ENCODE results near the gene DHPS.

Gene DHPS

GRCh38 chr19:12642506-12642905 lies 39.2 kb downstream of the DHPS start:
- no peaks in the 10 kb centered on the region for H3K27me3 ChIP-seq (ENCODE audit: control insufficient read depth, insufficient read depth, low read length)
- H3K4me2 ChIP-seq (ENCODE audit: low read length): no peak overlapping the region
- no peak for TF ChIP-seq CTCF (IDR thresholded peaks at IDR 0.05)
- H3K4me1 ChIP-seq: peaks cover 4% of the 10 kb centered on the region
- peaks cover 3% of the 10 kb centered on the region for H3K79me2 ChIP-seq
- no peak overlapping the region for H3K4me3 ChIP-seq (ENCODE audit: low read depth, low read length)
- H3K27ac ChIP-seq: no peak overlapping the region
- no peak overlapping the region for H2AFZ ChIP-seq
- H3K9ac ChIP-seq: no peak overlapping the region
- H3K36me3 ChIP-seq (ENCODE audit: control insufficient read depth, insufficient read depth, low read length): no peaks in the 10 kb centered on the region
- H3K9me3 ChIP-seq (ENCODE audit: control insufficient read depth, low read length): no peaks in the 10 kb centered on the region

GRCh38 chr19:12641456-12641855 lies 40.2 kb downstream of the DHPS start:
- peaks cover 3% of the 10 kb centered on the region for H3K4me1 ChIP-seq
- no peak overlapping the region for H3K27ac ChIP-seq
- H3K4me2 ChIP-seq (ENCODE audit: low read length): no peak overlapping the region
- peaks cover 3% of the 10 kb centered on the region for H3K79me2 ChIP-seq
- H3K4me3 ChIP-seq (ENCODE audit: low read depth, low read length): no peak overlapping the region
- H2AFZ ChIP-seq: no peak overlapping the region
- no peaks in the 10 kb centered on the region for H3K36me3 ChIP-seq (ENCODE audit: control insufficient read depth, insufficient read depth, low read length)
- no peak overlapping the region for H3K9ac ChIP-seq
- no peak for TF ChIP-seq CTCF (IDR thresholded peaks at IDR 0.05)
- H3K27me3 ChIP-seq (ENCODE audit: control insufficient read depth, insufficient read depth, low read length): no peaks in the 10 kb centered on the region
- no peaks in the 10 kb centered on the region for H3K9me3 ChIP-seq (ENCODE audit: control insufficient read depth, low read length)

GRCh38 chr19:12639901-12640613 lies 41.6 kb downstream of the DHPS start:
- Histone ChIP-seq H3K27ac (no peak overlapping the region), H3K9ac (peak overlapping the region; percentile 19)

GRCh38 chr19:12638611-12639182 lies 43.0 kb downstream of the DHPS start:
- no peak overlapping the region for H2AFZ ChIP-seq
- H3K4me1 ChIP-seq: peaks cover 3% of the 10 kb centered on the region
- H3K9me3 ChIP-seq (ENCODE audit: control insufficient read depth, low read length): no peaks in the 10 kb centered on the region
- H3K36me3 ChIP-seq (ENCODE audit: control insufficient read depth, insufficient read depth, low read length): no peaks in the 10 kb centered on the region
- TF ChIP-seq CTCF (IDR thresholded peaks at IDR 0.05): no peak
- H3K4me2 ChIP-seq (ENCODE audit: low read length): no peak overlapping the region
- no peak overlapping the region for H3K4me3 ChIP-seq (ENCODE audit: low read depth, low read length)
- no peak overlapping the region for H3K9ac ChIP-seq
- H3K27me3 ChIP-seq (ENCODE audit: control insufficient read depth, insufficient read depth, low read length): no peaks in the 10 kb centered on the region
- no peak overlapping the region for H3K27ac ChIP-seq
- H3K79me2 ChIP-seq: peaks cover 3% of the 10 kb centered on the region

More at GRCh38 chr19:12639901-12640613, 41.6 kb downstream of the DHPS start:
- peak overlapping the region; percentile 87 for H2AFZ ChIP-seq
- peak overlapping the region; percentile 60 for H3K4me2 ChIP-seq (ENCODE audit: low read length)
- no peaks in the 10 kb centered on the region for H3K27me3 ChIP-seq (ENCODE audit: control insufficient read depth, insufficient read depth, low read length)
- H3K36me3 ChIP-seq (ENCODE audit: control insufficient read depth, insufficient read depth, low read length): no peaks in the 10 kb centered on the region
- H3K9me3 ChIP-seq (ENCODE audit: control insufficient read depth, low read length): no peaks in the 10 kb centered on the region
- H3K4me1 ChIP-seq: peaks cover 3% of the 10 kb centered on the region
- TF ChIP-seq CTCF (IDR thresholded peaks at IDR 0.05): peak; percentile 78
- H3K4me3 ChIP-seq (ENCODE audit: low read depth, low read length): no peak overlapping the region
- peaks cover 3% of the 10 kb centered on the region for H3K79me2 ChIP-seq

GRCh38 chr19:12636631-12637030 lies 45.0 kb downstream of the DHPS start:
- no peak for TF ChIP-seq CTCF (IDR thresholded peaks at IDR 0.05)
- Histone ChIP-seq H3K9ac (no peak overlapping the region), H3K36me3 (ENCODE audit: control insufficient read depth, insufficient read depth, low read length) (no peaks in the 10 kb centered on the region), H2AFZ (no peak overlapping the region), H3K27me3 (ENCODE audit: control insufficient read depth, insufficient read depth, low read length) (no peaks in the 10 kb centered on the region), H3K9me3 (ENCODE audit: control insufficient read depth, low read length) (no peaks in the 10 kb centered on the region), H3K4me1 (peaks cover 3% of the 10 kb centered on the region), H3K27ac (no peak overlapping the region), H3K79me2 (peaks cover 3% of the 10 kb centered on the region), H3K4me2 (ENCODE audit: low read length) (no peak overlapping the region), H3K4me3 (ENCODE audit: low read depth, low read length) (no peak overlapping the region)
